Ovary (tissue), 9 donors: ENCODE measurements around the gene MCF2L. TPM values are rescaled to one million over a fixed set of nuclear protein-coding genes. Genes with fewer than 3 reads are reported as not detected.

ENCODE experiments used
- DNase-seq, 5 donors: peaks; one replicate each; pipeline ENCODE4 v3.0.0-alpha.2; 2019 to 2020
- H3K27ac ChIP-seq, 2 donors: fragments of 200-600 bp; one replicate each; pipeline versions ENCODE4 v1.5.1 to v1.8.0; 2019 to 2022
- H3K27me3 ChIP-seq: fragments of 200-600 bp; one replicate; pipeline ENCODE4 v1.8.0; 2022
- H3K36me3 ChIP-seq: fragments of 200-600 bp; sonication (generic); one replicate; pipeline ENCODE4 v1.5.1; 2019
- H3K4me1 ChIP-seq: one replicate; pipeline ENCODE4 v1.8.1; 2013; ENCODE audit warnings: mild to moderate bottlenecking, moderate library complexity; ENCODE audit not compliant: insufficient read depth
- H3K4me3 ChIP-seq: fragments of 200-600 bp; sonication (generic); one replicate; pipeline ENCODE4 v1.5.1; 2017
- H3K9me3 ChIP-seq, 2 donors: fragments of 200-600 bp in 1 of 2; sonication (generic) in 1 of 2; one replicate each; pipeline versions ENCODE4 v1.5.1 to v1.8.1; 2013 to 2019; ENCODE audit warnings: mild to moderate bottlenecking in 1 of 2, moderate library complexity in 1 of 2
- EP300 ChIP-seq: sonication (generic); formaldehyde crosslinking; IDR thresholded peaks from one replicate; pipeline ENCODE4 v1.6.1; 2017; ENCODE audit warnings: antibody characterized with exemption
- POLR2A ChIP-seq: fragments of 450-650 bp; IDR thresholded peaks from one replicate; pipeline ENCODE4 v1.6.1; 2017; ENCODE audit warnings: antibody characterized with exemption, mild to moderate bottlenecking, moderate library complexity
- WGBS, 3 donors: extraction: QIAGEN DNeasy Blood & Tissue Kit in 1 of 3; methylation state at CpG; one replicate each; pipeline versions ENCODE4 v1.1.5 to v1.1.7; 2013 to 2017; 5-methylcytosine and 5-hydroxymethylcytosine counted together
- intact Hi-C, 4 donors: fragments of 100-400 bp; cut with DNase I; formaldehyde crosslinking; loops; one replicate each; pipeline versions ENCODE4 v1.11.0 to v1.15.1; 2022 to 2023
- polyA plus RNA-seq, 2 donors: library from polyadenylated mRNA; stranded (reverse); fragments of 200-250 nt in 1 of 2; fragments of 350-450 nt in 1 of 2; fragmentation: Illumina TruSeq in 1 of 2; extraction: RNeasy Lipid Tissue Mini Kit (QIAGEN cat#74804) in 1 of 2; gene quantifications; one replicate each; pipeline ENCODE4 v1.2.3, GENCODE V29; 2013 to 2014
- total RNA-seq, 7 donors: library from RNA; depleted of rRNA in 2 of 7; stranded (reverse); fragments of >200 nt in 2 of 7; fragmentation: NEBNext Ultra II Directional in 3 of 7; extraction: Animal tissue kit (Norgen Biotek cat#: 25700) in 3 of 7; gene quantifications; one replicate each; pipeline versions ENCODE4 v1.1.0 to v1.2.4, GENCODE V29; 2016 to 2023
- TF ChIP-seq, protein P1 (sequence below), 3 donors: fragments of 450-650 bp in 2 of 3; fragments of 200-600 bp in 1 of 3; IDR thresholded peaks; one replicate each; pipeline versions ENCODE4 v1.5.1 to v1.8.0; 2016 to 2022; ENCODE audit warnings: antibody characterized with exemption in 3 of 3, mild to moderate bottlenecking in 1 of 3
- donor health status: DM: no; HTN: no; CAD: no; lungs with moderate emphysema.
- donor health status: DM: no; HTN: no; CAD: no.
- donor health status: Bipolar disorder and iron deficiency.
- donor health status: DM: yes; HTN: yes; CAD: no.
- donor health status: DM: no; HTN: no; CAD: no.
- donor health status: DM: yes; HTN: yes; CAD: no.

MCF2L gene
- total and polyA plus RNA-seq, 9 donors, result 5.6 to 22.2 (median 8.7) TPM

DNA sequence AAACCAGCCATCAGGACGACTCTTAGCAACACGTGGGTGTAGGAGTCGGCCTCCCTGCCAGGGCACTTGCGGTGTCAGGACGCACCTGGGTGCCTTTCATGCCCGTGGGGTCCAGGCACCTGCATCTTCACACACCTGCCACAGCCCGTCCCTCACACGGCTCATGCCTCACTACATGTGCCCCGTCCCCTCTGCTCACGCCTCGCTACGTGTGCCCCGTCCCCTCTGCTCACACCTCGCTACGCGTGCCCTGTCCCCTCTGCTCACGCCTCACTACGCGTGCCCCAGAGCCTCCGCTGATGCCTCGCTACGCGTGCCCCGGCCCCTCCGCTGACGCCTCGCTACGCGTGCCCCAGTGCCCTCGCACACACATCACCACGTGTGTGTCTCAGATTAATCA, 78.6 kb downstream of the MCF2L start:
- no peaks in the 10 kb centered on the region for H3K9me3 ChIP-seq
- H3K27me3 ChIP-seq, result no peaks in the 10 kb centered on the region
- intact Hi-C loops, result no loop called here
- no peak overlapping the region for H3K4me3 ChIP-seq
- no peak overlapping the region for H3K27ac ChIP-seq
- TF ChIP-seq POLR2A (no peak), EP300 (no peak)
- TF ChIP-seq, protein P1, sequence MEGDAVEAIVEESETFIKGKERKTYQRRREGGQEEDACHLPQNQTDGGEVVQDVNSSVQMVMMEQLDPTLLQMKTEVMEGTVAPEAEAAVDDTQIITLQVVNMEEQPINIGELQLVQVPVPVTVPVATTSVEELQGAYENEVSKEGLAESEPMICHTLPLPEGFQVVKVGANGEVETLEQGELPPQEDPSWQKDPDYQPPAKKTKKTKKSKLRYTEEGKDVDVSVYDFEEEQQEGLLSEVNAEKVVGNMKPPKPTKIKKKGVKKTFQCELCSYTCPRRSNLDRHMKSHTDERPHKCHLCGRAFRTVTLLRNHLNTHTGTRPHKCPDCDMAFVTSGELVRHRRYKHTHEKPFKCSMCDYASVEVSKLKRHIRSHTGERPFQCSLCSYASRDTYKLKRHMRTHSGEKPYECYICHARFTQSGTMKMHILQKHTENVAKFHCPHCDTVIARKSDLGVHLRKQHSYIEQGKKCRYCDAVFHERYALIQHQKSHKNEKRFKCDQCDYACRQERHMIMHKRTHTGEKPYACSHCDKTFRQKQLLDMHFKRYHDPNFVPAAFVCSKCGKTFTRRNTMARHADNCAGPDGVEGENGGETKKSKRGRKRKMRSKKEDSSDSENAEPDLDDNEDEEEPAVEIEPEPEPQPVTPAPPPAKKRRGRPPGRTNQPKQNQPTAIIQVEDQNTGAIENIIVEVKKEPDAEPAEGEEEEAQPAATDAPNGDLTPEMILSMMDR (IDR thresholded peaks at IDR 0.05), result no peak
- WGBS, 3 donors, result 85 to 92% (median 91%) methylated on average over 31 of the region's 31 CpGs
- no peak for DNase-seq
- H3K36me3 ChIP-seq, result no peaks in the 10 kb centered on the region
- peaks cover 6% of the 10 kb centered on the region for H3K4me1 ChIP-seq

DNA sequence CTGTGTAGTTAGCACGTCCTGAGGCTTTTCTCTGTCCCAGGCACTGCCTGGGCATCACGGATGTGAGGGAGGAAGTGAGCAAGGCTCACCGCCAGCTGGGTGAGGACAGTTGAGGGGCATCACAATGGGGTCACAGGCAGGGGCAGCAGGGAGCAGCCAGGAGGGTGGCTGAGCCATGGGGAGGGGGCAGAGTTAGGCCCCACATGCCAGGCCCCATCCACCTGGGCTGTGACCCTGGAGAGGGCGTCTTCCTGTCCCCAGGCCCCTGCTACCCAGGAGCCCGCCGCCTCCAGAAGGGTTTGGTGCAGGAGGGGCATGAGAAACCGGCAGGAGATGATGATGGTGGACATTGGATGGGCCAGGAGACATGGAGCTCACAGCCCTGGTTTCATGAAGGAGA, 79.8 kb downstream of the MCF2L start:
- Histone ChIP-seq H3K27ac (no peak overlapping the region), H3K4me1 (peaks cover 6% of the 10 kb centered on the region)
- intact Hi-C loops, result no loop called here

DNA sequence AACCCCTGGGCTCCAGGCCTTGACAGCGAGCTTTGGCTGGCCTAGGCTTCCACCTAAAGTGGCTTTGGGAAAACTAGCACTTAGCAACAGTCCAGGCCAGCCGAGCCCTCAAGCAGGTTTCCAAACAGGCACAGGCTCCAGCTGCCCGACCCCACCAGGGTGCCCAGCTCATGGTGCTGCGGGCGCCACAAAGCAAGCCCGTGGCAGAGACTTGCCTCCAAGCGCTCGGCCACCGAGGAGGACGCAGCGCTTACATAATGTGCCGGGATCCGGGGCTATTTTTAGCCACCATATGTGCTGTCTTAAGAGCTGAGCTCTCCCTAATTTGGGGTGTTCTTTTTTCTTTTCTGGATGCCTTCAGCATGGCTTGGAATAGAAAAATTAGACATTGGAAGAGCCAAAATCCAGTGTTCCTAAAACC, 80.5 kb downstream of the MCF2L start:
- no peak for TF ChIP-seq EP300
- TF ChIP-seq, protein P1 (IDR thresholded peaks at IDR 0.05), result no peak
- no peak for TF ChIP-seq POLR2A
- Histone ChIP-seq H3K4me3 (no peak overlapping the region), H3K36me3 (no peaks in the 10 kb centered on the region), H3K4me1 (peaks cover 6% of the 10 kb centered on the region), H3K27ac (no peak overlapping the region), H3K9me3 (no peaks in the 10 kb centered on the region), H3K27me3 (no peaks in the 10 kb centered on the region)
- no peak for DNase-seq
- 50 to 69% (median 66%) methylated on average over 10 to 13 of the region's 13 CpGs for WGBS, 3 donors
- intact Hi-C loops, result no loop called here

More for the DNA sequence above, 79.8 kb downstream of the MCF2L start:
- WGBS, 3 donors, result 63 to 86% (median 80%) methylated on average over 7 of the region's 7 CpGs
- Histone ChIP-seq H3K36me3 (no peaks in the 10 kb centered on the region), H3K9me3 (no peaks in the 10 kb centered on the region), H3K27me3 (no peaks in the 10 kb centered on the region), H3K4me3 (no peak overlapping the region)
- DNase-seq, result no peak
- TF ChIP-seq EP300, result no peak
- TF ChIP-seq, protein P1 (IDR thresholded peaks at IDR 0.05), result no peak
- no peak for TF ChIP-seq POLR2A

DNA sequence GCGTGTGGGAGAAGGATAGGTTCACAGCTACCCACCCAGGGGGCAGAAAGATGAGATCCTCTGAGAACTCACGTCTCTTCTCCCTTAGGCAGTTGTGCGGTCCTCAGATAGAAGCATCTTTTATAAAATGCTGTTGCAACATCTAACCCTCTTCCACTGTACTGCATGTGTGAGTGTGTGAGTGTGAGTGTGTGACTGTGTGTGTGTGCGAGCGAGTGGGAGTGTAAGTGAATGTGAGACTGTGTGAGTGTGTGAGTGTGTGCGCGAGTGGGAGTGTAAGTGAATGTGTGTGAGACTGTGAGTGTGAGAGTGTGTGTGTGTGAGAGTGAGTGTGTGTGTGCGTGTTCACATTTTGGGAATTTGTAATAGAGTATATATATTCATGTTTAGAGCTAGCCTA, 81.0 kb downstream of the MCF2L start:
- Histone ChIP-seq H3K9me3 (no peaks in the 10 kb centered on the region), H3K27ac (no peak overlapping the region), H3K4me3 (no peak overlapping the region), H3K36me3 (no peaks in the 10 kb centered on the region), H3K4me1 (peaks cover 6% of the 10 kb centered on the region), H3K27me3 (no peaks in the 10 kb centered on the region)
- TF ChIP-seq, protein P1 (IDR thresholded peaks at IDR 0.05), result no peak
- TF ChIP-seq EP300 (no peak), POLR2A (no peak)
- no peak for DNase-seq
- 45 to 56% (median 49%) methylated on average over 8 of the region's 8 CpGs for WGBS, 3 donors
- intact Hi-C loops, result no loop called here
